Measurements from ENCODE around the gene PARP8. TPM values are rescaled to one million over a fixed set of nuclear protein-coding genes. Genes with fewer than 3 reads are reported as not detected.

The PARP8 gene
- total and polyA plus RNA-seq, 2 of the 4 experiments (the other 2 are of a cell fraction), result 6.9 to 8.2 TPM

- CTCF ChIA-PET, result no interaction called here
- no peak overlapping the region for H3K9ac ChIP-seq (ENCODE audit: low read depth, low read length)
- H3K4me1 ChIP-seq (ENCODE audit: control insufficient read depth, insufficient read depth, low read length), result no peaks in the 10 kb centered on the region
- BruUV-seq (replicated peaks), result no TSS peak
- no peak overlapping the region for H2BK5ac ChIP-seq (ENCODE audit: low read depth, low read length, poor library complexity, severe bottlenecking)
- H2AK9ac ChIP-seq (replicated peaks; ENCODE audit: low read depth, low read length, poor library complexity), result no peak overlapping the region
- no peak overlapping the region for H3K4me2 ChIP-seq (ENCODE audit: low read depth, low read length)
- no peaks in the 10 kb centered on the region for H3K9me1 ChIP-seq (ENCODE audit: insufficient read depth, low read length)
- H3K14ac ChIP-seq (replicated peaks; ENCODE audit: low read depth, low read length), result no peak overlapping the region
- no peak overlapping the region for H3K56ac ChIP-seq (ENCODE audit: extremely low read depth, insufficient read depth, low read length)
- no peak overlapping the region for H2BK15ac ChIP-seq (ENCODE audit: low read depth, low read length)
- no peak for DNase-seq
- H3K27ac ChIP-seq (ENCODE audit: insufficient read depth, low read length), result no peak overlapping the region
- H3K18ac ChIP-seq (ENCODE audit: low read depth, low read length), result no peak overlapping the region
- no peak overlapping the region for H4K5ac ChIP-seq (ENCODE audit: low read depth, low read length)
- no peaks in the 10 kb centered on the region for H3K27me3 ChIP-seq (ENCODE audit: control insufficient read depth, insufficient read depth, low read length)
- H4K20me1 ChIP-seq (ENCODE audit: insufficient read depth, low read length), result no peaks in the 10 kb centered on the region
- TF ChIP-seq MAFK (IDR thresholded peaks at IDR 0.05; ENCODE audit: low read depth, low read length) (no peak), NFE2L2 (IDR thresholded peaks at IDR 0.05; ENCODE audit: low read depth, low read length) (no peak), BHLHE40 (IDR thresholded peaks at IDR 0.05; ENCODE audit: low read depth, low read length) (no peak), RAD21 (IDR thresholded peaks at IDR 0.05; ENCODE audit: low read length) (no peak), RCOR1 (IDR thresholded peaks at IDR 0.05; ENCODE audit: insufficient replicate concordance, low read length) (no peak), ELK1 (IDR thresholded peaks at IDR 0.05; ENCODE audit: borderline replicate concordance, low read depth, low read length) (no peak), CHD1 (IDR thresholded peaks at IDR 0.05; ENCODE audit: low read depth, low read length) (no peak), SMC3 (IDR thresholded peaks at IDR 0.05; ENCODE audit: low read depth, low read length) (no peak), MXI1 (IDR thresholded peaks at IDR 0.05; ENCODE audit: borderline replicate concordance, low read depth, low read length) (no peak), RFX5 (IDR thresholded peaks at IDR 0.05; ENCODE audit: low read depth, low read length) (no peak), CEBPB (IDR thresholded peaks at IDR 0.05; ENCODE audit: low read depth, low read length) (no peak)
- TF ChIP-seq, protein P1, sequence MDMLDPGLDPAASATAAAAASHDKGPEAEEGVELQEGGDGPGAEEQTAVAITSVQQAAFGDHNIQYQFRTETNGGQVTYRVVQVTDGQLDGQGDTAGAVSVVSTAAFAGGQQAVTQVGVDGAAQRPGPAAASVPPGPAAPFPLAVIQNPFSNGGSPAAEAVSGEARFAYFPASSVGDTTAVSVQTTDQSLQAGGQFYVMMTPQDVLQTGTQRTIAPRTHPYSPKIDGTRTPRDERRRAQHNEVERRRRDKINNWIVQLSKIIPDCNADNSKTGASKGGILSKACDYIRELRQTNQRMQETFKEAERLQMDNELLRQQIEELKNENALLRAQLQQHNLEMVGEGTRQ (IDR thresholded peaks at IDR 0.05; ENCODE audit: low read depth, low read length), result no peak
- TF ChIP-seq, protein P2, sequence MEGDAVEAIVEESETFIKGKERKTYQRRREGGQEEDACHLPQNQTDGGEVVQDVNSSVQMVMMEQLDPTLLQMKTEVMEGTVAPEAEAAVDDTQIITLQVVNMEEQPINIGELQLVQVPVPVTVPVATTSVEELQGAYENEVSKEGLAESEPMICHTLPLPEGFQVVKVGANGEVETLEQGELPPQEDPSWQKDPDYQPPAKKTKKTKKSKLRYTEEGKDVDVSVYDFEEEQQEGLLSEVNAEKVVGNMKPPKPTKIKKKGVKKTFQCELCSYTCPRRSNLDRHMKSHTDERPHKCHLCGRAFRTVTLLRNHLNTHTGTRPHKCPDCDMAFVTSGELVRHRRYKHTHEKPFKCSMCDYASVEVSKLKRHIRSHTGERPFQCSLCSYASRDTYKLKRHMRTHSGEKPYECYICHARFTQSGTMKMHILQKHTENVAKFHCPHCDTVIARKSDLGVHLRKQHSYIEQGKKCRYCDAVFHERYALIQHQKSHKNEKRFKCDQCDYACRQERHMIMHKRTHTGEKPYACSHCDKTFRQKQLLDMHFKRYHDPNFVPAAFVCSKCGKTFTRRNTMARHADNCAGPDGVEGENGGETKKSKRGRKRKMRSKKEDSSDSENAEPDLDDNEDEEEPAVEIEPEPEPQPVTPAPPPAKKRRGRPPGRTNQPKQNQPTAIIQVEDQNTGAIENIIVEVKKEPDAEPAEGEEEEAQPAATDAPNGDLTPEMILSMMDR (conservative IDR thresholded peaks at IDR 0.05; ENCODE audit: low read depth, low read length), result no peak
- H2BK20ac ChIP-seq (ENCODE audit: low read depth, low read length), result no peak overlapping the region
- POLR2A ChIA-PET (ENCODE audit: unreplicated experiment), result no interaction called here
- no peaks in the 10 kb centered on the region for H3K9me3 ChIP-seq (ENCODE audit: control insufficient read depth, insufficient read depth, low read length)
- no peak overlapping the region for H2AFZ ChIP-seq (replicated peaks; ENCODE audit: low read length, poor library complexity)
- H2AK5ac ChIP-seq (ENCODE audit: low read depth, low read length), result no peak overlapping the region
- H4K91ac ChIP-seq (ENCODE audit: insufficient read depth, low read depth, low read length), result no peak overlapping the region
- dilution Hi-C loops (cut with HindIII; ENCODE audit: low sequenced_read_pairs, unreplicated experiment), result no loop called here
- WGBS, 2 experiments (ENCODE audit: extremely low coverage in 2 of 2, insufficient read length in 1 of 2), result no CpG with 5 or more reads among the region's 3 CpGs
- H3K4me3 ChIP-seq (ENCODE audit: insufficient read depth, low read depth, low read length), result no peak overlapping the region
- H3K79me1 ChIP-seq (ENCODE audit: low read depth in 1 of 2, low read length in 2 of 2), result no peaks in the 10 kb centered on the region
- ATAC-seq (ENCODE audit: low read depth), result no peak
- no peak overlapping the region for H4K8ac ChIP-seq (ENCODE audit: low read depth in 2 of 2, low read length in 2 of 2)
- intact Hi-C loops (cut with micrococcal nuclease), result no loop called here
- no peak overlapping the region for H2BK120ac ChIP-seq (ENCODE audit: low read depth, low read length)
- H3K4ac ChIP-seq (ENCODE audit: low read depth, low read length), result no peak overlapping the region
- H3K23ac ChIP-seq (ENCODE audit: low read depth, low read length), result no peak overlapping the region
- in situ Hi-C loops (cut with MboI; ENCODE audit: low sequenced_read_pairs), result no loop called here
- H3K36me3 ChIP-seq (ENCODE audit: control insufficient read depth, insufficient read depth, low read length), result no peaks in the 10 kb centered on the region
Measured at GRCh38 chr5:50813691-50814090, 147.3 kb downstream of the PARP8 start.

All from IMR-90 (cell line).